Mesothelial cell of epicardium (in vitro differentiated cells): ENCODE results near the gene TBL3. TPM values are rescaled to one million over a fixed set of nuclear protein-coding genes. Genes with fewer than 3 reads are reported as not detected.
A peak's percentile ranks its signal among the peaks of the same experiment; 100 is the strongest.

Experiments used
- DNase-seq, 2 experiments: peaks; one replicate each; pipeline ENCODE4 v3.0.0; 2021; ENCODE audit warnings: low spot score in 2 of 2; ENCODE audit not compliant: unreplicated experiment in 2 of 2
- H3K27ac Mint-ChIP-seq: 2 replicates; pipeline ENCODE4 v1.8.0; 2021; ENCODE audit warnings: mixed read lengths
- H3K27me3 Mint-ChIP-seq: 2 replicates; pipeline ENCODE4 v1.8.0; 2021; ENCODE audit warnings: low read depth, mixed read lengths
- H3K36me3 Mint-ChIP-seq: 2 replicates; pipeline ENCODE4 v1.8.0; 2021; ENCODE audit warnings: mixed read lengths
- H3K4me1 Mint-ChIP-seq: 2 replicates; pipeline ENCODE4 v1.8.0; 2021; ENCODE audit warnings: mixed read lengths
- H3K4me3 Mint-ChIP-seq: 2 replicates; pipeline ENCODE4 v1.8.0; 2021; ENCODE audit warnings: mild to moderate bottlenecking, moderate library complexity, mixed read lengths
- H3K9me3 Mint-ChIP-seq: 2 replicates; pipeline ENCODE4 v1.8.0; 2021; ENCODE audit warnings: mixed read lengths
- CTCF ChIP-seq: fragments of 200-600 bp; sonication (generic); IDR thresholded peaks from one replicate; pipeline ENCODE4 v1.5.0; 2021; ENCODE audit warnings: antibody characterized with exemption; ENCODE audit not compliant: unreplicated experiment
- total RNA-seq: library from RNA; stranded (reverse); gene quantifications from 3 replicates; pipeline ENCODE4 v1.2.1, GENCODE V29; 2021

The TBL3 gene
- total RNA-seq, 1 donor from 2014 or later: 37.2 TPM

GRCh38 chr16:2006317-2006716 is 34.5 kb downstream of the TBL3 start:
- no peak for TF ChIP-seq CTCF
- Mint-ChIP-seq H3K4me1 (peaks cover 29% of the 10 kb centered on the region), H3K4me3 (no peak overlapping the region)

GRCh38 chr16:2007081-2007836 is 35.4 kb downstream of the TBL3 start:
- DNase-seq: no peak
- no peak for TF ChIP-seq CTCF
- peaks cover 29% of the 10 kb centered on the region for H3K4me1 Mint-ChIP-seq
- H3K36me3 Mint-ChIP-seq: peaks cover 3% of the 10 kb centered on the region
- H3K27ac Mint-ChIP-seq: peak overlapping the region; percentile 34
- no peaks in the 10 kb centered on the region for H3K27me3 Mint-ChIP-seq
- H3K9me3 Mint-ChIP-seq: no peaks in the 10 kb centered on the region
- H3K4me3 Mint-ChIP-seq: peak overlapping the region; percentile 67

More at GRCh38 chr16:2006317-2006716, 34.5 kb downstream of the TBL3 start:
- DNase-seq: no peak
- peak overlapping the region; percentile 30 for H3K27ac Mint-ChIP-seq
- no peaks in the 10 kb centered on the region for H3K9me3 Mint-ChIP-seq
- H3K27me3 Mint-ChIP-seq: no peaks in the 10 kb centered on the region
- peaks cover 4% of the 10 kb centered on the region for H3K36me3 Mint-ChIP-seq

- TF ChIP-seq CTCF: no peak
- DNase-seq: no peak
Observed at GRCh38 chr16:2008009-2008526, 36.2 kb downstream of the TBL3 start.

GRCh38 chr16:2008631-2009163 is 36.8 kb downstream of the TBL3 start:
- H3K36me3 Mint-ChIP-seq: no peaks in the 10 kb centered on the region

More at GRCh38 chr16:2008009-2008526, 36.2 kb downstream of the TBL3 start:
- H3K27me3 Mint-ChIP-seq: no peaks in the 10 kb centered on the region
- H3K4me3 Mint-ChIP-seq: peak overlapping the region; percentile 67
- no peaks in the 10 kb centered on the region for H3K36me3 Mint-ChIP-seq
- peaks cover 29% of the 10 kb centered on the region for H3K4me1 Mint-ChIP-seq
- peak overlapping the region; percentile 92 for H3K27ac Mint-ChIP-seq
- no peaks in the 10 kb centered on the region for H3K9me3 Mint-ChIP-seq

GRCh38 chr16:2009164-2009711 is 37.4 kb downstream of the TBL3 start:
- Mint-ChIP-seq H3K27me3 (no peaks in the 10 kb centered on the region), H3K4me3 (peak overlapping the region; percentile 67), H3K36me3 (no peaks in the 10 kb centered on the region), H3K27ac (peak overlapping the region; percentile 92), H3K9me3 (no peaks in the 10 kb centered on the region), H3K4me1 (peaks cover 29% of the 10 kb centered on the region)
- peak in 1 of 2 experiments; percentile 27 for DNase-seq
- TF ChIP-seq CTCF: no peak

More at GRCh38 chr16:2008631-2009163, 36.8 kb downstream of the TBL3 start:
- Mint-ChIP-seq H3K4me1 (peaks cover 29% of the 10 kb centered on the region), H3K9me3 (no peaks in the 10 kb centered on the region), H3K27me3 (no peaks in the 10 kb centered on the region), H3K4me3 (peak overlapping the region; percentile 67), H3K27ac (peak overlapping the region; percentile 92)
- DNase-seq: no peak
- no peak for TF ChIP-seq CTCF
